GM12875 (cell line): ENCODE data around the gene NPDC1.

ENCODE experiments used
- H3K4me3 ChIP-seq: one replicate; pipeline ENCODE4 v1.5.1; 2011; ENCODE audit warnings: low read depth, low read length, control low read depth
- TF ChIP-seq, protein P1 (sequence below): IDR thresholded peaks from 2 replicates; pipeline ENCODE4 v1.5.1; 2011; ENCODE audit warnings: low read depth, mild to moderate bottlenecking, control low read depth, inconsistent platforms, low read length, moderate library complexity, borderline replicate concordance; ENCODE audit not compliant: insufficient read depth

NPDC1 gene

GRCh38 chr9:137046088-137046787 lies at the start of gene NPDC1:
TSS of gene NPDC1 (minus strand) at chr9:137046177. CDS start at chr9:137045989, 188 bp downstream.
- no peak within 1 kb of the TSS for H3K4me3 ChIP-seq
- TF ChIP-seq, protein P1, sequence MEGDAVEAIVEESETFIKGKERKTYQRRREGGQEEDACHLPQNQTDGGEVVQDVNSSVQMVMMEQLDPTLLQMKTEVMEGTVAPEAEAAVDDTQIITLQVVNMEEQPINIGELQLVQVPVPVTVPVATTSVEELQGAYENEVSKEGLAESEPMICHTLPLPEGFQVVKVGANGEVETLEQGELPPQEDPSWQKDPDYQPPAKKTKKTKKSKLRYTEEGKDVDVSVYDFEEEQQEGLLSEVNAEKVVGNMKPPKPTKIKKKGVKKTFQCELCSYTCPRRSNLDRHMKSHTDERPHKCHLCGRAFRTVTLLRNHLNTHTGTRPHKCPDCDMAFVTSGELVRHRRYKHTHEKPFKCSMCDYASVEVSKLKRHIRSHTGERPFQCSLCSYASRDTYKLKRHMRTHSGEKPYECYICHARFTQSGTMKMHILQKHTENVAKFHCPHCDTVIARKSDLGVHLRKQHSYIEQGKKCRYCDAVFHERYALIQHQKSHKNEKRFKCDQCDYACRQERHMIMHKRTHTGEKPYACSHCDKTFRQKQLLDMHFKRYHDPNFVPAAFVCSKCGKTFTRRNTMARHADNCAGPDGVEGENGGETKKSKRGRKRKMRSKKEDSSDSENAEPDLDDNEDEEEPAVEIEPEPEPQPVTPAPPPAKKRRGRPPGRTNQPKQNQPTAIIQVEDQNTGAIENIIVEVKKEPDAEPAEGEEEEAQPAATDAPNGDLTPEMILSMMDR = peak; percentile 92

GRCh38 chr9:137089232-137089947 lies 43.4 kb upstream of the NPDC1 start:
- H3K4me3 ChIP-seq = no peak overlapping the region
- TF ChIP-seq, protein P1 = no peak

GRCh38 chr9:137088121-137088520 lies 42.1 kb upstream of the NPDC1 start:
- TF ChIP-seq, protein P1 = no peak
- H3K4me3 ChIP-seq = no peak overlapping the region

DNA sequence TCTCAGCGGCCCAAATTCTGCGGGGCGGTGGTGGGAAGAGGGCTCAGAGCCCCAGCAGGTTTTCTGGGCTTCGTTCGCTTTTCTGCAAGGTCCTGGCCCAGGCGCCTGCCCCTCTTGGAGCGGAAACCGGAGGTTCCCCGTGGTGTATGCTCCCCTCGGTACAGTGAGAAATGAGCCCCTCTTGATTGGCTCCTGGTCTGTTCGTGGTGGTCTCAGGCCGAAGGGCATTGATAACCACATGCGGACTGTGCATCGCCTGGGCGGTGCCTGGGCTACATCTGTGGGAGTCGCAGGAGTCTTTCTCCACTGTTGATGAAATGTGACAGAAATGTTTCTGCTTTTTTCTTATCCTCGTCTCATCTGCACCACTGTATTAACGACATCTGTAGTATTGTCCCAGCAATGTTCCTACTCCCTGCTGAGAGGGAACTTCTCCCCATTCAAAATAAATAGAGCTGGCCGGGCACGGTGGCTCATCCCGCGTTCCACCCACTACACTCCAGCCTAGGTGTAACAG lies 41.5 kb upstream of the NPDC1 start:
- H3K4me3 ChIP-seq = peak overlapping the region; percentile 89
- TF ChIP-seq, protein P1 = no peak

GRCh38 chr9:137086531-137087408 lies 40.8 kb upstream of the NPDC1 start, which contains the start of gene MAN1B1:
TSS of gene MAN1B1 (plus strand) at chr9:137086985. CDS start at chr9:137087000, 15 bp downstream.
- TF ChIP-seq, protein P1 = no peak
- peak within 1 kb of the TSS; percentile 89 for H3K4me3 ChIP-seq

DNA sequence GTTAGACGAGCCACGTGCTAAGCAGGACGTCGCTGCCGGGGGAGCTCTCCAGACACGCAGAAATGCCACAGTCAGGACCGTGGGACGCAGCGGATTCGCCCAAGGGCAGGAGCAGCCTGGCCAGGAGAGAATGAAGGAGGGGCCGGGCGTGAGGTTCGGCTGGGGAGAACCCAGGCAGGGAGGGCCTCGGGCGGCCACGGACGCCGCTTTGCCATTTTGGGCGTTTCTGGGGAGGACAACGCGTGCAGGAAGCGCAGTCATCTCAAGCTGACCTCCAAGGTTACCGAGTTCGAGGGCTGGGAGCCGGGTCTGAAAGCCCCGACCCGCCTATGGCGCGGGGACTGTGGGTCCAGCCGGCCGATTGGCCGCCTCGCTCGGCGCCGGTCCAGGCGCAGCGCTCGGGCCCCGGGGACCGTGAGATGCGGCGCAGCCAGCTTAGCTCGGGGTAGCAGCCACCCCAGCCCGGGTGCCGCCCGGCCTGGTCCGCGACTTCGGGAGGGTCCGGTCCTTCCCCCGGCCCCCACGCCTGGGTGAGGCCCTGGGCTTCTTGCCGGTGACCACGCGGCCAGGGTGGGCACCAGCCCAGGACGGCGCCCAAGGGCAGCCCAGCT lies 40.0 kb upstream of the NPDC1 start:
- TF ChIP-seq, protein P1 = no peak
- peak overlapping the region; percentile 83 for H3K4me3 ChIP-seq
